ENCODE measurements around the gene TBX1.
A peak's percentile ranks its signal among the peaks of the same experiment; 100 is the strongest.
"Not testable (repeated sequence)": the region's sequence is repeated elsewhere in the genome, so short reads cannot be mapped to it uniquely, and the experiment has no call there.

TBX1 gene

GRCh38 chr22:19723232-19723982 lies 37.2 kb upstream of the TBX1 start, which contains the start of gene GP1BB:
GP1BB (plus strand) TSS chr22:19723539; CDS start chr22:19723570, 31 bp downstream.
- DNase-seq = peak; percentile 74

- DNase-seq = peak; percentile 53
Measured at GRCh38 chr22:19723983-19724827, 36.4 kb upstream of the TBX1 start.

GRCh38 chr22:19724927-19725661 lies 35.5 kb upstream of the TBX1 start:
- DNase-seq = no peak

GRCh38 chr22:19726064-19726788 lies 34.4 kb upstream of the TBX1 start:
- not testable (repeated sequence) for DNase-seq

- no peak for DNase-seq
Measured at GRCh38 chr22:19727310-19728150, 33.0 kb upstream of the TBX1 start.

GRCh38 chr22:19728271-19728670 lies 32.3 kb upstream of the TBX1 start:
- DNase-seq = no peak

- DNase-seq = no peak
Measured at GRCh38 chr22:19728836-19729235, 31.7 kb upstream of the TBX1 start.

- no peak for DNase-seq
Measured at GRCh38 chr22:19729507-19729906, 31.1 kb upstream of the TBX1 start.

- DNase-seq = no peak
Measured at GRCh38 chr22:19730198-19730597, 30.4 kb upstream of the TBX1 start.

GRCh38 chr22:19730655-19731360 lies 29.8 kb upstream of the TBX1 start:
- peak; percentile 85 for DNase-seq

GRCh38 chr22:19731361-19732135 lies 29.0 kb upstream of the TBX1 start:
- DNase-seq = no peak

- no peak for DNase-seq
Measured at GRCh38 chr22:19732403-19733113, 28.0 kb upstream of the TBX1 start.

- no peak for DNase-seq
Measured at GRCh38 chr22:19733755-19734154, 26.8 kb upstream of the TBX1 start.

GRCh38 chr22:19734163-19734562 lies 26.4 kb upstream of the TBX1 start:
- no peak for DNase-seq

GRCh38 chr22:19734837-19735382 lies 25.7 kb upstream of the TBX1 start:
- DNase-seq = no peak

GRCh38 chr22:19735665-19736510 lies 24.7 kb upstream of the TBX1 start:
- DNase-seq = no peak

- no peak for DNase-seq
Measured at GRCh38 chr22:19737846-19738663, 22.5 kb upstream of the TBX1 start.
